Frontal cortex (tissue), 4 donors: ENCODE measurements around the gene NHLH1. TPM values are rescaled to one million over a fixed set of nuclear protein-coding genes. Genes with fewer than 3 reads are reported as not detected.

Experiments used
- DNase-seq, 2 donors: peaks; one replicate each; pipeline ENCODE4 v3.0.0; 2012; ENCODE audit warnings: low spot score in 2 of 2
- FAIRE-seq: peaks from 2 replicates; lab custom pipeline; 2012; peaks lifted over from hg19 to GRCh38; lab: Jason Lieb, UNC
- total RNA-seq: library from RNA; depleted of rRNA; stranded (reverse); fragments of >200 nt; gene quantifications from one replicate; pipeline ENCODE4 v1.2.3, GENCODE V29; 2014
- donor health status: control.
- donor health status: control.
- donor health status: control.

The NHLH1 gene
- total RNA-seq, 1 donor from 2014 or later: 0.41 TPM

DNA sequence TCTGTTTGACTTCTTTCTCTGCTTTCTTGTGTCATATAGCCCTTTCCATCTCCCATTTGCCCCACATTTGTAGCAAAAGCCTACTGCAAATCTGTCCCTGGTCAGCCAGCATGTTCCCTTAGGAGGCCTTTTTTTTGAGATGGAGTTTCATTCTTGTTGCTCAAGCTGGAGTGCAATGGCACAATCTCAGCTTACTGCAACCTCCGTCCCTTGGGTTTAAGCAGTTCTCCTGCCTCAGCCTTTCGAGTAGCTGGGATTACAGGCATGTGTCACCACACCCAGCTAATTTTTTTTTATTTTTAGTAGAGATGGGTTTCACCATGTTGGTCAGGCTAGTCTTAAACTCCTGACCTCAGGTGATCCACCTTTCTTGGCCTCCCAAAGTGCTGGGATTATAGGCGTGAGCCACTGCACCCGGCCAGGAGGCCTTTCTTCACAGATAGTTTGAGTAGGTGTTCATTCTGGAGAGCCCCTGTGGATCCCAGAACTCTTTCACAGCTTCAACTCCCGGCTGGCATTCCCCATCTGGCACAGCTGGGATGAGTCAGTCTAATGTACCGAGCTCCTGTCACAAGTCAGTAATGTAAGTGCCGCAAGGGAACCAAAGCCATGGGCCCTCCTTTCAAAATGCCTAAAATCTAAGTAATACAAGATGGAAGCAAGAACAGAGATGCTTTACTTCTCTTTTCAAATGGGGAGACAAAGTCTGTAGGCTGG, 9.4 kb upstream of the NHLH1 start:
- FAIRE-seq (no peak), DNase-seq (no peak)

DNA sequence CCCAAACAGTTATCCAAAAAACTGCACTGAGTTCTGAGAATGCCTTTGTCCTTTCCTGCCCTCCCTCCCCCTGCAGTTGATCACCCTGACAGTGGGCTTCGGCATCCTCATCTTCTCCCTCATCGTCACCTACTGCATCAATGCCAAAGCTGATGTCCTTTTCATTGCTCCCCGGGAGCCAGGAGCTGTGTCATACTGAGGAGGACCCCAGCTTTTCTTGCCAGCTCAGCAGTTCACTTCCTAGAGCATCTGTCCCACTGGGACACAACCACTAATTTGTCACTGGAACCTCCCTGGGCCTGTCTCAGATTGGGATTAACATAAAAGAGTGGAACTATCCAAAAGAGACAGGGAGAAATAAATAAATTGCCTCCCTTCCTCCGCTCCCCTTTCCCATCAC, 8.8 kb upstream of the NHLH1 start:
- DNase-seq: no peak
- FAIRE-seq: no peak

DNA sequence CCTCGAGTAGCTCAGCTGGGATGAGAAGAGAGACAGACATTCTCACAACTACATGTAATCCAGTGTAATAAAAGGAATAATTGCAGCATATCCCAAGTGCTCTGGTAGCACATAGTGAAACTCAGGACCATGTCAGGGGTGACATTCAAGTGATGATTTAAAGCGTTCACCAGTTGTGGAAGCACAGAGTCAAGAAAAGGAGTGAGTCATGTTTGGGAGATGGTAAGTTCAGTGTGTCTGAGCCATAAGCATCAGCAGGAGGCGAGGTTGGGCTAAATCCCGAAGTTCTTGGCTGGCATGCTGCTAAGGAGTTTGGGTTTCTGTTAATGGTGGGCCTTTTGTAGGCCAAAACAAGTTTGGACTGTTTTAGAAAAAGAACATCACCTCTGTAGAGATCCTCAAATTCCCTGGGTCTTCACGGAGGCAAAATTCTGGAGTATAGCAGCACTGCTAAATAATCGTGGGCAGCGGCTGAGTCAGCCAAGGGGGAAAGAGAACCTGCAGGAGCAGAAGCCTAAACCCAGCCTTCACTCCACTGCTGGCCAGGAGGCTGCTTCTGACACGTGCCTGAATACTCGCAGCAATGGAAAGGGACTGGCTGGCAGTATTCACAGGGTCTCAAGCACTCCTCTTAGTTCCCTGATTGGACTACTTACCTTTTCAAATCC, 7.2 kb upstream of the NHLH1 start:
- FAIRE-seq (no peak), DNase-seq (no peak)

DNA sequence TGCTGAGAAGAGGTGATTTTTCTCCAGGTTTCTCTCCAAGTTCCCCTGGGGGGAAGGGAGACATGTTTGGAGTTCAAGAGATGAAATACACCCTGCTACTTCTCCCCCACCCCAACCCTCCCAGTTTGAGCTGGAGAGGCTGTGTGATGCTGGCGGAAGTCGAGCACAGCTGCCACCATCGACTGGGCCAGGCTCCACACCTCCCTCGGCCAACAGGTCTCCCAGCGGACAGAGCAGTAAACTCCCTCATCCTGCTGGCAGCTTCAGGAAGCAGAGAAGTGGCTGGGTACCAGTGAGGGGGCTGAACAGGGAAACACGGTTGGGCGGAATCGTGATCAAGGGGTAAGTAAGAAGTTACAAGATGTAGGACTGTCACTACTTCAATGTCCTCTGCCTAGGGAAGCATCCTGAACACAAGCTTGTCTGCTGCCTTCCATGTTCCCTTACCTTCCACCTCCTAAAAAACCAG, 6.6 kb upstream of the NHLH1 start:
- FAIRE-seq (no peak), DNase-seq (no peak)

DNA sequence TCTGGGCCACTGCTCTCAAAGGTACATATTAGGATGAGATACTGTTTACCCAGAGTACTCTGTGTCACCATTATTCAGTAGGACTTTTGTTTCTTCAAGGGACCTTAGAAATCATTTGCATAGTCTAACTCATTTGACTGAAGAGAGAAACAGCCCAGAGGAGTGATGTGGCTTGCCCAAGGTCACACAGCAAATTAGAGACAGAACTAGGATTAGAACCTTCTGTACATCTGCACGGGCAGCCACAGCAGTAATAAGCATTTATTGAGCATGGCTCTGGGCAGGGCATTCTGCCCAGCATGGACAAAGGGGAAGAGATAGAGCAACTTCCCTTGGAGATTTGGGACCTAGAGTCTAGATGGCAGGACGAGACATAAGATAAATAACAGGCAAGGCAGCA, 5.7 kb upstream of the NHLH1 start:
- DNase-seq (no peak), FAIRE-seq (no peak)

DNA sequence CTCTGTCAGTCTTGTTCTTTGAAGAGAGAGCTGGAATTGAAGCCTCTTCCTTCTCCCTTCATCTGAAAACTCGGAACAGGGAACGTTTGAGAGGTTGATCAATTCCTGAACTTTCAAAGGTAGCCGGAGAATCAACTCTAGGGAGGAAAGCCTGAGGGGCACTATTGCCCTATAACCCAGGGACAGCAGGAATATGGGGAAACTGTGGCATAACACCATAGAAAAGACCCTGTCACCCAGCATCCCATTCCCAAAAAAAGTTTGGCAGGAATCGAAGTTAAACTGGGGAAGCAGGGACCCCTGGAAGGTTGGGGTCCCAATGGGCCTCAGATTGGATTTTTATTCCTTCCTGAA, 5.1 kb upstream of the NHLH1 start:
- no peak for FAIRE-seq
- no peak for DNase-seq

DNA sequence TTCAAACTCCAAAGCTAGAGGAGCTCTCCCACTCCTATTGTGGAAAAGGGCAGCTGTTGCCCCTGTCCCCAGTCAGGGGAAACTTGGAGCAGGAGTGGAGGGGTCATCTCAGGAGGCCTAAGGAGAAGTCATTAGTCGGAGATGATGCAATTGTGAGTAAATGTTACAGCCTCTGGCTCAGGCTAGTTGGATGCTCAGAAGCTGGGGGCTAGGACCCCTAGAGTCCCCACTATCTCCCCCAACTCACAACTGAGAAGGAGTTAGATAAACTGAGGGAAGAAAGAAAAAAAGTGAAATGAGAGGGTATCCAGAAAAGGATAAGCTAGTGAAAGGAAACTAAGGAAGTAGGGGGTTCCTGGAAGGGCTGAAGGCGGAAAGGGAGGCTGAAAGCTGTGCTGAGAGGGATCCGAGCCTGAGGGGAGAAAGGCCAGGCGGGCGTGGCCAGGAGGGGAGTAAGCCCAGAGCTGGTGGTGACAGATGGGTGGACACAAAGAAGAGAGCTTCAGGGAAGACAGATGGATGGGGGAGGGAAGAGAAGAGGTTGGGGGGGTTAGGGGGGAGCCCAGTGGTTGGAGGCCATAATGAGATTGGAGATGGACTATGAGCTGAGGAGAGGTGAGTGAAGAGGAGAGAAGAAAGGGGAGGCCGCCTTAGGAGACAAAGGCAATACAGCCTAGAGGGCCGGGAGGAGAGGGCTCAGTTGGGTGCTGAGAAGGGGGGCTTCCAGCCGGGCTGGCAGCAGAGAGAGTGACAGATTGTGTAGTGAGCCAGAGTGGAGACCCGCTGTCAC, 4.5 kb upstream of the NHLH1 start:
- FAIRE-seq: no peak

DNA sequence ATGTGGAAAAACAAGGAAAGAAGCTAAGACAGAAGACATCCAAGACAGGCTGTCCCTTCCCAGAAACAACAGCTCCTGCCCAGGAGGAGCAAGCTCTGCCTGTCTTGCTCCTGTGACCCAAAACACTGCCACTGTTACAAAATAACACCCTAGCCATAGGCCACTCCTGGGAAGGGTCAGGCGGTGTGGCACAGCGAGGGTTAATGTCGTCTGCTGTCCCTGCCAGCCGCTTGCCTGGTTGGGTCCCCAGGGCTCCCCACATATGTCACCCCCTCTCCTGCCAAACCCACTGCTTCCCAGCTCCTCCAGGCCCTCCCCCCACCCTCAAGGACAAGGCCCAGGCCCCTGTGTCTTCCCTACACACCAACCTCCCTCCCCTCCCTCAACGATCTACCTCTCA, 3.9 kb upstream of the NHLH1 start:
- FAIRE-seq: no peak
- no peak for DNase-seq

More for the DNA sequence above, 4.5 kb upstream of the NHLH1 start:
- DNase-seq: no peak

DNA sequence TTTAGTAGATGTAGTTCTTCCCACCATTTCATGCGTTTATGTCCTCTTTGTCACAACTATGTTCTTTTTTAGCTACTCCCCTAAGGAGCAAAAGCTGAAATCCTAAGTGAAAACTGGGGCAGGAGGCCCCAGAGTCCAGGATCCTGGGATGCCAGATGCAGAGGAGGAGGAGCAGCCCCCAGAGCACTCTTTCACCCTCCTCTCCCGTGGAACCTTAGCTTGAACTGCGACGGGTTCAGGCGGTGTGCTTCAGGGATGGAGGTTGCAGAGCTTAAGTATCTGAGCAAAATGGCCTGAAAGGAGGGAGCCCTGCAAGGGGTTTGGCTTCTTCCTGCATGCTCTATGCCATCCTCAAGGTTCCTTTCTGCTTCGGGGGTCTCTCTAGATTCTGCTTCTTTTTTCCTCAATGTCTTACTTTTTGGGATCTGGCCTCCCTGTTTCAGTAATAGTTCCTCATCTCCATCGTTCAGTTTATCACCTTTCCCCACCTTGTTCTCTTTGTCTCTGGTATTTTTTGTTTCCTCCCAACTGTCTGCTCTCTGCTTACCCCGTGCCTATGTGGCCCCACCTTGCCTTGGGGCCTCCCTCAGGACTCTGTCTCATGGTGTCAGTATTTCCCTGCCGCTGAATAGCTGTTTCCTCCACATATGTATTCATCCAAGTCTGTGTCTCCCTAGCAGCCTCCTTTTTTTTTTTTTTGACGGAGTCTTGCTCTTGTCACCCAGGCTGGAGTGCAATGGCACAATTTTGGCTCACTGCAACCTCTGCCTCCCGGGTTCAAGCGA, 2.7 kb upstream of the NHLH1 start:
- no peak for FAIRE-seq

DNA sequence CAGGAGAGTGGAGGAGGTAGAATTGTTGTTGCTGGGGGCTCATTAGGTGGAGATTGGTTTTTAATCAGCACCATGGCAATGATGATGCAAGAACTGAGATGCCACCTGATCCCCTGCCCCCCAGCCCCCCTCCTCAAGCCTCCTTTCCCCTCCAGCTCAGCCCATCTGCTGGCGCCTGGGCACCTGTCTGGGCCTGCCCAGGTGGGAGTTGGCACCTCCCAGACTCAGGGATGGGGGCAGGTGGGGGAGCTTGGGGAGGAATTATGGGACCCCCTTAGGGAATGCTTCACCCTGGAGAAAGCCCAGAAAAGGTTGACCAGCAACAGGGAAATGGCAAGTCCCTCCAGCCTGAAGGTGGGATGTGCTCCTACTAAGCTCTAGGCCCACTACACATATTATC, 1.5 kb upstream of the NHLH1 start:
- DNase-seq (no peak), FAIRE-seq (no peak)

More for the DNA sequence above, 2.7 kb upstream of the NHLH1 start:
- DNase-seq: no peak

DNA sequence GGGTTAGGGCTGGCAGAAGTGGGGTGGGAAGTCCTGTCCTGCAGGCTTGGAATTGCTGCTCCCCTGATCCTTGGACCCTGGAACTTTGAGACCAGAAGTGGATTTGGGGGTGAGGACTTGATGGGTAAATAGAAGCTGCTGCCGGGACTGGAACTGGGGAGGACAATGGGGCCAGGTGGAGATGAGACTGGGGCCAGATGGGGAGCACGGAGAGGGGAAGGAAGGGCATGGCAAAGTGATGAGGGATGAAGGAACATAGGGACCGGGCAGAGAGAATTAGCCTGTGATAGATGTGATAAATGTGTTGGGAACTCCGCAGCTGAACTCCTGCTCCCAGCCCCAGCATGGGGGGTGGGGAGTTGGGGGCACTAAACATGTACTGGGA, 637 bp downstream of the NHLH1 start:
- no peak for FAIRE-seq
- DNase-seq: no peak

DNA sequence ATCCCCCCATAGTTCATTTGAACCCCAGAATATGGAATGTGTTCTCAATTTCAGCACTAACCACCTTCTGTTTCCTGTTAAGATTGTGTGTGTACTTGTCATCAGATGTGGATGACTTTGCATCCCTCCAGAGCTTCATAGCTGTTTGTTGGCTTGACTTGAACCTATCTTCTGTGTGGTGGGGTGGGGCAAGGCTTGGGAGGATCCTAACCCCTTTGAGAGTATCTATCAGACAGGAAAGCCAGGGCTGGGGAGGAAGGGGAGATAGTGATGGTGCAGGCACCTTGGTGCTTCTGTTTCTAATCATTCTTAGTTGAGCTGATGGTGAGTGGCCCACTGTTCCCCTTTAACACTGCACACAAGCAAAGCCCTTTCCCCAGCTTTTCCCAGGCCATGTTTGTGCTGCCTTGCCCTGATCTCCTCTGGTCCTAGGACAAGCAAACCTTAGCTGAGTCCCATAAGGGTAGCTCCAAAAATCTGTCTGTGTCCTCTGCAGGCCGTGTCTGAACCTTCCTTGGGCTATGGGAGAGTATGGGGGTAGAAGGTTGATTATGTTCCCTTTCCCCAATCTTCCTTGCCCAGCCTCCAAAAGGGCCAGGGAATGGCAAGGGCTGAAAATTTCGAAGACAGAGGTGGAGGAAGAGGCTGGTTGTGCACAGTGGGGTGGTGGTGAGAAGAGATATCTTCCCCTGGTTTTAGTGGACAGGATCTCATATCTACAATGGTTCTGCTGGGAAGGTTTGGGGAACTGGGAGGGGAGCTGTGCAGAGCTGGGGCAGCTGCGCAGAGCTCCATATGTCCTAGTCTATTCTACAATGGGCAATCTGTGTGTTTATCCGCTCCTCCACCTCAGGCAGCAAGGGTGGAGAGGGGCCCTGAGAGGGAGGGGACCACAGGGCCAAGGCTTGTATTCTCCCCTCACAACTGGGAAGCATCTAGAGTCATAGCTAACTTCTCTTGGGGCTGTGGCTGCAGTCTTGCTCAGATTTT, 1.4 kb downstream of the NHLH1 start:
- DNase-seq (no peak), FAIRE-seq (no peak)

DNA sequence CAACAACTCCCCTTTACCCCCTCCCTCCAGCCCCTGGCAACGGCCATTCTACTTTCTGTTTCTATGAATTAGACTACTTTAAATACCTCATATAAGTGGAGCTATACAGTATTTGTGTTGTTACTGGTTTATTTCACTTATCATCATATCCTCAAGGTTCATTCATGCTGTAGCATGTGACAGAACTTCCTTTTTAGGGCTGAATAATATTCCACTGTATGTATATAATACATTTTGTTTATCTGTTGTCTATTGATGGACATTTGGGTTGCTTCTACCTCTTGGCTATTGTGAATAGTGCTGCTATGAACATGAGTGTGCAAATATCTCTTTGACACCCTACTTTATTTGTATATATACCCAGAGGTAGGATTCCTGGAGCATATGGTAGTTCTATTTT, 2.2 kb downstream of the NHLH1 start:
- no peak for FAIRE-seq
- DNase-seq: no peak

DNA sequence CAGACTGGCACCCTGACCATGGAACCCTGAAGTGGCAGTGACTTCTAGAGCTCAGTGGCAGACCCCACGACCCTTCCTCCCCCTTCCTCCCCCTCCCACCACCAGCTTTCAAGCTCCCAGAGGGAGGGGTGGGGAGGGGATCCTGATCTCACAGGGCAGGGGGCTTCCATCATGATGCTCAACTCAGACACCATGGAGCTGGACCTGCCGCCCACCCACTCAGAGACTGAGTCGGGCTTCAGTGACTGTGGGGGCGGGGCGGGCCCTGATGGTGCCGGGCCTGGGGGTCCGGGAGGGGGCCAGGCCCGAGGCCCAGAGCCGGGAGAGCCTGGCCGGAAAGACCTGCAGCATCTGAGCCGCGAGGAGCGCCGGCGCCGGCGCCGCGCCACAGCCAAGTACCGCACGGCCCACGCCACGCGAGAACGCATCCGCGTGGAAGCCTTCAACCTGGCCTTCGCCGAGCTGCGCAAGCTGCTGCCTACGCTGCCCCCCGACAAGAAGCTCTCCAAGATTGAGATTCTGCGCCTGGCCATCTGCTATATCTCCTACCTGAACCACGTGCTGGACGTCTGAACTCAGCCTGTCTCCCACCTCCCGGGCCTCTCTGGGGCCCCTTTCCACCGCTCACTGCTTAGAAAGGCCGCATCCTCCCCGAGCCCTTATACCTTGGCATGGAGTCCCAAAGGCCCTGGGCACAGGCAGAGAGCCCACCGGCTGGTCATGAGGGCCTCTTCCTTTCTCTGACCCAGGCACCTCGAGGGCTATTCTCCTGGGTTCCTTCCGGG, 3.9 kb downstream of the NHLH1 start:
- FAIRE-seq (no peak), DNase-seq (no peak)

DNA sequence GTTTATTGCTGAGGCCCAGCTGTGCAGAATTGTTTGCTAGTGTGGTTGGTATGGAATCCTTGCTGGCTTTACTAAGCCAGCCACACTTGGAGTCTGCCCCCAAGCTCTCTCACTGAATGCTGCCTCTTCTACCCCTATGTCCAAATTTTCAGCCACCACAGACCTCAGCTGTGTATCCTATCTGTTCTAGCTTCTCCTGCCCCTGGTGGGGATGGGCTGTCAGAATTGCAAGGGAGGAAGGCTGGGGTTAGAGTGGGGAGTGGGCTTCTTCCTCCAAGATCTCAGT, 4.4 kb downstream of the NHLH1 start:
- DNase-seq: no peak
- no peak for FAIRE-seq

DNA sequence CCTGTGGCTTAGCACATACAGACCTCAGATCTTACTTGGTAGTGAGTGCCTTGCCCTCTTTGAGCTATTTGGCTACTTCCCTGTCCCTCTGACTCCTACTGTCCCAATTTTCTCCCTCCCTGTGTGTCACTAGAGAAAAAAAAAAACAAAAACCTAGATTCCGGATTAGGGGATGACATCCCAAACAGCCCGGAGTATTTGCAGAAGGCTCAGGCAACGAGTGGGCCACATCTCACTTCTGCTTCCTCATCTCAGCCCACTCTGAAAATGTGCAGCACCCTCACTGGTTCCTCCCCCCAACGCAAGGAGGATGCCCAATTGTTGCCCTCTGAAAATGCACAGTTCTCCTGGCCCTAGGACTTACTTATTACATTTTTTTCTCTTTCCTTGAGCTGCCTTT, 4.9 kb downstream of the NHLH1 start:
- DNase-seq: no peak
- FAIRE-seq: no peak

DNA sequence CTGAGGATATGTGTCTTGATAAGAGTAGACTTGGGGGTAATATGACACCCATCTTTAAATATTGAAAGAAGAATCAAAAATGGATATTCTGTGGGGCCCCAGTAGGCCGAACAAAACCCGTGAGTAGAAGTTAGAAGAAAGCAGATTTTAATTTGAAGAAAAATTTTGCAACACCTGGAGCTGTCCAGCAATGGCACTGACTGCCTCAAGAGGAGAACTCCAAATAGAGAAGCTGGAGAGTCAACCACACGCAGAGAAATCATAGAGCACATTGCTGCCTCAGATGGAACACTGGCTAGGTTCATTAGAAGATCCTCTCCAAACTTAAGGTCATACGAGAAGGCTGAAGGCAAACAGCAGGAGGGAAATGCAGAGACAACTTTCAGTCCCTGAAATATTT, 6.8 kb downstream of the NHLH1 start:
- FAIRE-seq: no peak
- DNase-seq: no peak

DNA sequence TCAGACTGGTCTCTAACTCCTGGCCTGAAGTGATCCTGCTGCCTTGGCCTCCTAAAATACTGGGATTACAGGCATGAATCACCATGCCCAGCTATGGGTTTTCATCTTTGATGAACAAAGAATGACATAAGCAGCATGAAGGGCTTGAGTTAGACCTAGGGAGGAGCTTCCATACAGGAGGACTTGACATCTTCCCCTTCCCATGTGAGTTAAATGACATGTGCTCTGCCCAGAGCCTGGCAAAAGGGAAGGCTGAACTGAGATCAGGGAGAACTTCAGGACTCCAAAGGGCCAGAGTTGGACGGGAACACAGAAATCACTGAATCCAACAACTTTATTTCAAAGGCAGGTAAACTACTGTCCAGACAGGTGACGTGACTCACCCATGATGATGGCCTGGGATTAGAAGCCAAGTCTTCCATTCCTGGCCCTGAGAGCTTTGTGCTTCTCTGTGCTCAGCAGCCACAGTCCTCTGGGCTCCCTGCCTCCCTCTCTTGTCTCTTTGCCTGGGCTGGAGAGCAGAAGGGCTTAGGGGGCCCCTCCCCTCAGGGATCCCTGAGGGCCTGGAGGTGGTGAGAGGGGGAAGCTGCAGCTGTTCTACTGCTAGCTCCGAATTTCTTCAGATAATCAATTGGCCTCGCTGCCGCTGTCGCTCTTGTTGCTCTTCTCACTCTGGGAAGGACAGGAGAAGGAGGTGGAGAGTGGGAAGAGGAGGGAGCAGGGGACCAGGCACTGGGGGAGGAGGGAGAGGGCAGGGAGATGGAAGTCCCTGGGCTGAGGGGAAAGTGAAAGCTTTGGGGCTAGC, 7.6 kb downstream of the NHLH1 start:
- FAIRE-seq (no peak), DNase-seq (no peak)
